AG20443 (cell line): ENCODE measurements around the gene TMEM221.

Source experiments
- DNase-seq: peaks from one replicate; pipeline ENCODE4 v3.0.0; 2012; ENCODE audit warnings: low spot score, mixed read lengths

TMEM221 gene

GRCh38 chr19:17473041-17473440 lies 24.6 kb upstream of the TMEM221 start:
- DNase-seq, result peak; percentile 34

- DNase-seq, result no peak
Observed at GRCh38 chr19:17471410-17472125, 23.1 kb upstream of the TMEM221 start.

- peak; percentile 96 for DNase-seq
Observed at GRCh38 chr19:17470068-17470841, 21.8 kb upstream of the TMEM221 start, which contains the start of gene SLC27A1. TSS of gene SLC27A1 (plus strand) at chr19:17470524. CDS start at chr19:17470541, 17 bp downstream.

- DNase-seq, result peak; percentile 93
Observed at GRCh38 chr19:17469481-17470067, 21.1 kb upstream of the TMEM221 start.

DNA sequence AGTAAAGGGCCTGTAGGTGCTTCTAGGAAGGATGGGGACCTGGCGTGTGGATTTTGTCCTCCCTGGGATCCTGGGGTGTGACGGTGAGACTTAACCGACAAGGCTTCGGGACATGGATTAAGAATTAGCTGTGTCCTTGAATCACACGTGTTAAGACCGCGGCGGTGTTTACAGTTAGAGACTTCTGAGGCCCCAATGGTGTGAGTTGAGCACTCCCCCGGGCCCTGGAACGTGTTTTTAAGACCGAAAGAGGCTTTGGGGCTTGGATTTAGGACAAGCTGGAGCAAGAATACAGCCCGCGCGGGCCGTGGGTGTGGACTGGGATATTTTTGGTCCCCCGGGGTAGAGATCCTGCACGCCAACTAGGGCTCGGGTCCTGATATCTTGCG lies 20.6 kb upstream of the TMEM221 start:
- no peak for DNase-seq

GRCh38 chr19:17468302-17469091 lies 20.0 kb upstream of the TMEM221 start:
- peak; percentile 48 for DNase-seq

- no peak for DNase-seq
Observed at GRCh38 chr19:17467471-17468301, 19.2 kb upstream of the TMEM221 start.

GRCh38 chr19:17466487-17466850 lies 18.0 kb upstream of the TMEM221 start:
- no peak for DNase-seq

DNA sequence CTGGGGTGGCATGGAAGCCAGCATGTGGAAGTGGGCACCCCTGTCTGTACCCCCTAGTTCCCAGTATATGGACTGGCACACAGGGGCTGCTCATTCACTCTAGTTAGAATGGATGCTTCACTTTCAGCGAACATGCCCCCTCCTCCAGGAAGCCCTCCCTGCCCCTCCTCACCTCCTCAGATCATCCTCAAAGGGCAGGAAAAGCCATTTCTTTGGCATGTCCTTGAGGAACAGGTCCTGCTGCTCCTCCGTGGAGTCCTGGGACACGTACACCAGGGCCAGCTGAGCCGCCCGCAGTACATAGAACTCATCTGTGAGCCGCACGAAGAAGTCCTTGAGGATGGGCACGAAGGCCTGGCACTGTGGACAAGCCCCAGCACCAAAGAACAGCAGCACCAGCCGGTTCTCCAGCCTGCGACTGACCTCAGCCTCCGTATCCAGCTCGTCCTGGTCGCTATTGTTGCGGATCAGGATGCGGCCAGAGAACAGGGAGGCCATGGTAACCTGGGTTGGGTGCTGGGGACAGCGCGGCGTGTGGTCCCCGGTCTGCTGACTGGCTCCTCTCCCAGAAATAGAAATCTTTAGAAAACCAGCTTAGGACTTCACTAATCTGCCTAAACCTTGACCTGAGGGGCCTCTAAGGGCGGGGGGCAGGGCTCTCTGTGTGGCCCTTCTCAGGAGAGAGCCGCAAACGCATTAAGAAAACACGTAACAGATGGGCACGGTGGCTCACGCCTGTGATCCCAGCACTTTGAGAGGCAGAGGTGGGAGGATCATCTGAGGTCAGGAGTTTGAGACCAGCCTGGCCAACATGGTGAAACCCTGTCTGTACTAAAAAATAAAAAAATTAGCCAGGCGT lies 12.1 kb upstream of the TMEM221 start, which contains the start of gene NXNL1:
Gene NXNL1, minus strand, starts transcription at position 555 of the 859 bp plus-strand sequence. Its CDS starts 57 bp downstream, at position 498.
- DNase-seq, result no peak

- DNase-seq, result no peak
Observed at GRCh38 chr19:17458970-17459369, 10.5 kb upstream of the TMEM221 start.

GRCh38 chr19:17457616-17458015 lies 9.1 kb upstream of the TMEM221 start:
- DNase-seq, result no peak

DNA sequence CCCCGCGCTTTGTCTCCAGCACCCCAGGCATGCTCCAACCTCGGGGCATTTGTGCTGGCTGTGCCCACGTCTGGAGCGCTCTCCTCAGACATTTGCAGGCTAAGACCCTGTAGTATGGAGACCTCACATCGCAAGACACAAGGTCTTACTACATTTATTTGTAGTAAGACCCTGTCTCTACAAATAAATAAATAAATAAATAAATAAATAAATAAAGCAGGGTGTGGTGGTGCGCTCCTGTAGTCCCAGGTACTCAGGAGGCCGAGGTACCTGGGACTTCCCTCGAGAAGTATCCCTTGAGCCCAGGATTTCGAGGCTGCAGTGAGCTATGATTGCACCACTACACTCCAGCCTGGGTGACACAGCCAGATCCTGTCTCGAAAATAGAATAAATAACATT lies 7.7 kb upstream of the TMEM221 start:
- DNase-seq, result no peak

- DNase-seq, result peak; percentile 31
Observed at GRCh38 chr19:17455308-17456123, 7.0 kb upstream of the TMEM221 start.

DNA sequence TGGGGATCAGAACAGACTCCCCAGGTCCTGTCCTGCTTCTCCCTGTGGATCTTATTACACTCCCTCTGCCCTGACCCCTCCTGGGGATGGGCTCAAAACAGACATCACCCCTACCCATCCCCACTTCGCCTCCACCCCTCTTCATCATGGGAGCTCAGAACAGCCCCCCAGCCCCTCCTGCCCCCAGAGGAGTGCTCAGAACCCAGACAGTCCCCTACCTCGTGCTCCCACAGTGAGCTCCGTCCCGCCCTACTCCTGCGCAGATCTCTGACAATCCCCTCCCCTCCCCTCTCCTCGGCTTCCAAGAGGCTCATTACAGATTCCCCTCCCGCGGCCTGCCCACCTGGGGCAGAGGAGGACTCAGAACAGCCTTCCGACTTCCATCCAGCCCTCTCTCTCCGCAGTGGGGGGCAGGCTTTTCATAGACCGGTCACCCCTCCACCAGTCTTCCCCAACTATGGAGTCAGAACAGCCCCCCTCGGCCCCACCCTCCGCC lies 6.2 kb upstream of the TMEM221 start:
- DNase-seq, result no peak

- no peak for DNase-seq
Observed at GRCh38 chr19:17451820-17452219, 3.4 kb upstream of the TMEM221 start.

GRCh38 chr19:17450264-17451075 lies 2.0 kb upstream of the TMEM221 start:
- no peak for DNase-seq

DNA sequence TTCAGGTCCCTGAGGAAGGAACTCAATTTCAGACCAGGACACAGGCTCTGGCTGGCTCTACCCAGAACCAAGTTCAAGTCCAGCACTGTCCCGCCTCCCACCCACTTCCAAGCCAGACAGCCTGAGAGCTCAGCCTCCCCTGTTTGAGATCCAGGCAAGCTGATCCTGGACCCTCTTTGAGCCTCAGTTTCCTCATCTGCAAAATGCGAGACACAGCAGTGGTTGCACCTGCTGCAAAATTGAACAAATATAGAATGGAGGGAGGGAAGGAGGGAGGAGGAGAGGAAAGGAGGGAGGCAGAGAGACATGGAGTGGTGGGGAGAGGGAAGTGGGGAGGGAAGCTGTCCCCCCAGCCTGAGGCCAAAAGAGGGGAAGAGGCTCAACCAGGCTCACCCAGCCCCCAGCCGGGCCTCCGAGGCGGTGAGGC lies 751 bp downstream of the TMEM221 start:
- no peak for DNase-seq

DNA sequence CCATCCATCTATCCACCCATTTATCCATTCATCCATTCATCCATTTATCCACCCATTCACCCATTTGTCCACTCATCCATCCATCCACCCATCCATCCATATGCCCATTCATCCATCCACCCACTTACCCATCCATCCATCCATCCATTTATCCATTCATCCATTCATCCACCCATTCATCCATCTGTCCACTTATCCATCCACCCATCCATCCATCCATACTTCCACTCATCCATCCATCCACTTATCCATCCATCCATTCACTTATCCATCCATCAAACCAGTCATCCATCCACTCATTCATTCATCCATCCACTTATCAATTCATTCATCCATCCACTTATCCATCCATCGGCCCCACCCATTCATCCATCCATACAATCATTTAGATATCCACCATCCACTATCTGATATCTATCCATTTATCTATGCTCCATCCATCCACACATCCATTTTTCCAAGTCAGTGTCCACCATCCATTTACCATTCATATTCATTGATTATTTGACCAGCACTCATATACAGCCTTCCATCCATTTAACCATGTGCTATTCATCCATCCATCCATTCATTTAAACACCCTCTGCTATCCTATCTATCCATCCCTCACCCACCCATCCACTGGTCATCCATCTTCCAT lies 2.8 kb downstream of the TMEM221 start:
- DNase-seq, result no peak
